GM19351 (cell line): ENCODE data around the gene CNOT1.
"Not testable (repeated sequence)": the region's sequence is repeated elsewhere in the genome, so short reads cannot be mapped to it uniquely, and the experiment has no call there.

ENCODE experiments used
- ATAC-seq: cut with Tn5 transposase; IDR thresholded peaks from one replicate; pipeline ENCODE4 v1.9.1; 2021; ENCODE audit warnings: mild to moderate bottlenecking, moderate library complexity; ENCODE audit not compliant: unreplicated experiment

CNOT1 gene

GRCh38 chr16:58582971-58583765 is 46.5 kb downstream of the CNOT1 start:
- ATAC-seq: no peak

- no peak for ATAC-seq
Observed at GRCh38 chr16:58582133-58582532, 47.5 kb downstream of the CNOT1 start.

GRCh38 chr16:58579587-58579986 is 50.0 kb downstream of the CNOT1 start:
- no peak for ATAC-seq

- ATAC-seq: no peak
Observed at GRCh38 chr16:58578642-58579041, 51.0 kb downstream of the CNOT1 start.

GRCh38 chr16:58577141-58577540 is 52.5 kb downstream of the CNOT1 start:
- no peak for ATAC-seq

GRCh38 chr16:58574895-58575294 is 54.7 kb downstream of the CNOT1 start:
- ATAC-seq: no peak

GRCh38 chr16:58565697-58566096 is 63.9 kb downstream of the CNOT1 start:
- ATAC-seq: not testable (repeated sequence)

GRCh38 chr16:58563775-58564174 is 65.9 kb downstream of the CNOT1 start:
- ATAC-seq: no peak

GRCh38 chr16:58563235-58563634 is 66.4 kb downstream of the CNOT1 start:
- no peak for ATAC-seq

- ATAC-seq: no peak
Observed at GRCh38 chr16:58556678-58557077, 72.9 kb downstream of the CNOT1 start.

- no peak for ATAC-seq
Observed at GRCh38 chr16:58551496-58551895, 78.1 kb downstream of the CNOT1 start.

- no peak for ATAC-seq
Observed at GRCh38 chr16:58548378-58548777, 81.2 kb downstream of the CNOT1 start.

GRCh38 chr16:58543685-58544084 is 85.9 kb downstream of the CNOT1 start:
- no peak for ATAC-seq

GRCh38 chr16:58542291-58542690 is 87.3 kb downstream of the CNOT1 start:
- ATAC-seq: no peak

- ATAC-seq: no peak
Observed at GRCh38 chr16:58541711-58542110, 87.9 kb downstream of the CNOT1 start.

- ATAC-seq: no peak
Observed at GRCh38 chr16:58537124-58537906, 92.3 kb downstream of the CNOT1 start.

- ATAC-seq: no peak
Observed at GRCh38 chr16:58536278-58536677, 93.3 kb downstream of the CNOT1 start.

- ATAC-seq: no peak
Observed at GRCh38 chr16:58535100-58535499, 94.5 kb downstream of the CNOT1 start.

GRCh38 chr16:58533751-58534470 is 95.7 kb downstream of the CNOT1 start:
- no peak for ATAC-seq

- no peak for ATAC-seq
Observed at GRCh38 chr16:58532414-58532813, 97.2 kb downstream of the CNOT1 start.

GRCh38 chr16:58530179-58530578 is 99.4 kb downstream of the CNOT1 start:
- ATAC-seq: no peak

GRCh38 chr16:58519707-58520106 is 109.9 kb downstream of the CNOT1 start:
- ATAC-seq: no peak
